BJ (cell line): ENCODE measurements around the gene CNIH3. TPM values are rescaled to one million over a fixed set of nuclear protein-coding genes. Genes with fewer than 3 reads are reported as not detected.

Experiments
- CTCF ChIA-PET: fragments of 350-600 bp; formaldehyde crosslinking; extraction: SDS; loops from one replicate; lab custom pipeline; 2021; ENCODE audit warnings: antibody characterized with exemption, inconsistent platforms; lab: Yijun Ruan, JAX
- POLR2A ChIA-PET: fragments of 300-600 bp; sonication (Branson Sonifier 250); formaldehyde crosslinking; extraction: SDS; loops from one replicate; lab custom pipeline; 2021; ENCODE audit warnings: antibody characterized with exemption; lab: Charles Lee
- DNase-seq: peaks from one replicate; pipeline ENCODE4 v3.0.0-alpha.2; 2011; ENCODE audit warnings: low read depth
- H3K27me3 ChIP-seq: 2 replicates; pipeline ENCODE4 v1.6.0; 2011; ENCODE audit warnings: low read length; ENCODE audit not compliant: control insufficient read depth, insufficient read depth
- H3K36me3 ChIP-seq: 2 replicates; pipeline ENCODE4 v1.5.1; 2011; ENCODE audit warnings: low read length; ENCODE audit not compliant: control insufficient read depth, insufficient read depth
- H3K4me3 ChIP-seq: 2 replicates; pipeline ENCODE4 v1.5.1; 2011; ENCODE audit warnings: low read depth, mild to moderate bottlenecking, control low read depth, low read length
- CTCF ChIP-seq: IDR thresholded peaks from 2 replicates; pipeline ENCODE4 v1.5.1; 2011; ENCODE audit warnings: low read depth, mild to moderate bottlenecking, control low read depth, inconsistent platforms, low read length, moderate library complexity; ENCODE audit not compliant: insufficient read depth
- polyA plus RNA-seq: library from polyadenylated mRNA; depleted of rRNA; stranded (reverse); fragments of >200 nt; gene quantifications from 2 replicates; pipeline ENCODE4 v1.2.3, GENCODE V29; 2011

The CNIH3 gene
- polyA plus RNA-seq, 1 experiment: 2.9 TPM

GRCh38 chr1:224783006-224783651 lies 167.0 kb downstream of the CNIH3 start:
- ChIA-PET CTCF (interaction anchor here (0.9 kb wide), 2 partner anchors 12 to 139 kb away, joined by 3 to 4 read pairs; no protein-coding TSS in a partner anchor), POLR2A (no interaction called here)
- DNase-seq: no peak
- no peaks in the 10 kb centered on the region for H3K27me3 ChIP-seq
- H3K36me3 ChIP-seq: no peaks in the 10 kb centered on the region
- no peak for TF ChIP-seq CTCF
- H3K4me3 ChIP-seq: no peak overlapping the region

GRCh38 chr1:224784265-224785039 lies 168.3 kb downstream of the CNIH3 start:
- ChIA-PET POLR2A (no interaction called here), CTCF (interaction anchor here (0.7 kb wide), 1 partner anchor 70 kb away, joined by 3 read pairs; no protein-coding TSS in a partner anchor)

GRCh38 chr1:224785040-224785328 lies 168.9 kb downstream of the CNIH3 start:
- H3K4me3 ChIP-seq: no peak overlapping the region
- H3K27me3 ChIP-seq: no peaks in the 10 kb centered on the region
- no peaks in the 10 kb centered on the region for H3K36me3 ChIP-seq
- DNase-seq: peak; percentile 6
- no peak for TF ChIP-seq CTCF
- POLR2A ChIA-PET: no interaction called here
- CTCF ChIA-PET: no interaction called here

More at GRCh38 chr1:224784265-224785039, 168.3 kb downstream of the CNIH3 start:
- TF ChIP-seq CTCF: no peak
- Histone ChIP-seq H3K36me3 (no peaks in the 10 kb centered on the region), H3K4me3 (no peak overlapping the region), H3K27me3 (no peaks in the 10 kb centered on the region)
- DNase-seq: peak; percentile 21

GRCh38 chr1:224785622-224786021 lies 169.5 kb downstream of the CNIH3 start:
- POLR2A ChIA-PET: no interaction called here
- Histone ChIP-seq H3K27me3 (no peaks in the 10 kb centered on the region), H3K36me3 (no peaks in the 10 kb centered on the region), H3K4me3 (no peak overlapping the region)
- CTCF ChIA-PET: interaction anchor here (1.0 kb wide), 1 partner anchor 137 kb away, joined by 3 read pairs; no protein-coding TSS in a partner anchor
- TF ChIP-seq CTCF: no peak
- DNase-seq: no peak

GRCh38 chr1:224786533-224787250 lies 170.6 kb downstream of the CNIH3 start:
- Histone ChIP-seq H3K36me3 (no peaks in the 10 kb centered on the region), H3K4me3 (no peak overlapping the region), H3K27me3 (no peaks in the 10 kb centered on the region)
- ChIA-PET CTCF (interaction anchor here (0.7 to 1.1 kb wide), 3 partner anchors 12 to 136 kb away, joined by 3 read pairs; no protein-coding TSS in a partner anchor), POLR2A (no interaction called here)
- TF ChIP-seq CTCF: no peak
- DNase-seq: no peak
